ENCODE data around the gene POC1B. TPM values are rescaled to one million over a fixed set of nuclear protein-coding genes. Genes with fewer than 3 reads are reported as not detected.

Gene POC1B
- total RNA-seq, 3 donors from 2014 or later = 20.3 to 24.5 (median 24.1) TPM

DNA sequence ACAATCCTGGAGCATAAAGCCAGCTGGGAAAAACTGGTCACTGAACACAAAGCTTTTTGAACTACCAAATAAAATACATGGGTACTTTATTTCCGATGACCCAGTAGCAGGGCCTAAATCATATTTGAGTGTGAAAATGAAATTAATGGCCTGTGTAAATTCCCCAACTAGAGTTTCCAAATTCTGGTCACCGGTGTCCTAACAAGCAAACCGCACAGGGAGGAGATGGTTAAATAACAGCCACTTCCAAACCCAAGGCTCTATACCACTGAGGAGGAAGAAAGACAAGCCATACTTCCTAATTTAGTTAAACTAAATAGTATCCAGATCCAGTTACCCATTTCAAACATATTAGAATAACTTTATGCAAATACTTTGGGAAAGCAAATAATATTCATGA, 133.5 kb downstream of the POC1B start:
- H3K4me1 ChIP-seq (ENCODE audit: low read depth) = peaks cover 12% of the 10 kb centered on the region
- no peak for ATAC-seq
- no peak overlapping the region for H3K4me3 ChIP-seq
- TF ChIP-seq, protein P1, sequence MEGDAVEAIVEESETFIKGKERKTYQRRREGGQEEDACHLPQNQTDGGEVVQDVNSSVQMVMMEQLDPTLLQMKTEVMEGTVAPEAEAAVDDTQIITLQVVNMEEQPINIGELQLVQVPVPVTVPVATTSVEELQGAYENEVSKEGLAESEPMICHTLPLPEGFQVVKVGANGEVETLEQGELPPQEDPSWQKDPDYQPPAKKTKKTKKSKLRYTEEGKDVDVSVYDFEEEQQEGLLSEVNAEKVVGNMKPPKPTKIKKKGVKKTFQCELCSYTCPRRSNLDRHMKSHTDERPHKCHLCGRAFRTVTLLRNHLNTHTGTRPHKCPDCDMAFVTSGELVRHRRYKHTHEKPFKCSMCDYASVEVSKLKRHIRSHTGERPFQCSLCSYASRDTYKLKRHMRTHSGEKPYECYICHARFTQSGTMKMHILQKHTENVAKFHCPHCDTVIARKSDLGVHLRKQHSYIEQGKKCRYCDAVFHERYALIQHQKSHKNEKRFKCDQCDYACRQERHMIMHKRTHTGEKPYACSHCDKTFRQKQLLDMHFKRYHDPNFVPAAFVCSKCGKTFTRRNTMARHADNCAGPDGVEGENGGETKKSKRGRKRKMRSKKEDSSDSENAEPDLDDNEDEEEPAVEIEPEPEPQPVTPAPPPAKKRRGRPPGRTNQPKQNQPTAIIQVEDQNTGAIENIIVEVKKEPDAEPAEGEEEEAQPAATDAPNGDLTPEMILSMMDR (IDR thresholded peaks at IDR 0.05) = no peak
- intact Hi-C loops (cut with DNase I, micrococcal nuclease) = no loop called here
- H3K36me3 ChIP-seq (ENCODE audit: low read depth) = no peaks in the 10 kb centered on the region
- H3K9me3 ChIP-seq = no peaks in the 10 kb centered on the region
- no peak for DNase-seq

DNA sequence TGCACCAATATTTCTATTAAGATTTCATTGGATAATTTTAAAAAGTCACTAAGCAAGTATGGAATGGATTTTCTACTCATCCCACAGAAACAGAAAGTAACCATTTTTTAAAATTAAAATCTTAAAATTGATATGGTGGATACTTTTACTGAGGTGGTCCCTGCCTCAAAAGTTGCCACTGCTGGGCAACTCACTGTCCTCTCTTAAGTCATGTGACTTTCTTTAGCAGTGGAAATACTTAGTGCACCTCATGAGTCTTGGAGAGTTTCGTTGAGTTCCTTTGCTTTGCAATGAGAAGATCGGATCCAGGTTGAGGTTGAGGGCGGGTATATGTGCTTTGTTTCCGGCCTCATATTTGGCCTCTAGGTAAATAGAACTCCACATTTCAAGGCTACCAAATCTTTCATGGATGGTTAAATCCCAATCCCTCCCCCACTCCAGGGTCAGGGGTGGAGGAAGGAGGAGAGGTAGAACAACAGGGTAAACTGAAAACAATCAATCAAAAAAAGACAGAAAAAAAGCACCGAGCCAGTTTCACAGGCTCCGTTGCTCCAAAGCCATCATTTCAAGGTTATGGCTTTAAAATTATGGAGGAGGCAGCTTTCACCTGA, 134.0 kb downstream of the POC1B start:
- intact Hi-C loops (cut with DNase I, micrococcal nuclease) = no loop called here
- DNase-seq (no peak), ATAC-seq (no peak)
- TF ChIP-seq, protein P1 (IDR thresholded peaks at IDR 0.05) = no peak
- Histone ChIP-seq H3K4me3 (no peak overlapping the region), H3K36me3 (ENCODE audit: low read depth) (no peaks in the 10 kb centered on the region), H3K4me1 (ENCODE audit: low read depth) (peaks cover 12% of the 10 kb centered on the region), H3K9me3 (no peaks in the 10 kb centered on the region)

DNA sequence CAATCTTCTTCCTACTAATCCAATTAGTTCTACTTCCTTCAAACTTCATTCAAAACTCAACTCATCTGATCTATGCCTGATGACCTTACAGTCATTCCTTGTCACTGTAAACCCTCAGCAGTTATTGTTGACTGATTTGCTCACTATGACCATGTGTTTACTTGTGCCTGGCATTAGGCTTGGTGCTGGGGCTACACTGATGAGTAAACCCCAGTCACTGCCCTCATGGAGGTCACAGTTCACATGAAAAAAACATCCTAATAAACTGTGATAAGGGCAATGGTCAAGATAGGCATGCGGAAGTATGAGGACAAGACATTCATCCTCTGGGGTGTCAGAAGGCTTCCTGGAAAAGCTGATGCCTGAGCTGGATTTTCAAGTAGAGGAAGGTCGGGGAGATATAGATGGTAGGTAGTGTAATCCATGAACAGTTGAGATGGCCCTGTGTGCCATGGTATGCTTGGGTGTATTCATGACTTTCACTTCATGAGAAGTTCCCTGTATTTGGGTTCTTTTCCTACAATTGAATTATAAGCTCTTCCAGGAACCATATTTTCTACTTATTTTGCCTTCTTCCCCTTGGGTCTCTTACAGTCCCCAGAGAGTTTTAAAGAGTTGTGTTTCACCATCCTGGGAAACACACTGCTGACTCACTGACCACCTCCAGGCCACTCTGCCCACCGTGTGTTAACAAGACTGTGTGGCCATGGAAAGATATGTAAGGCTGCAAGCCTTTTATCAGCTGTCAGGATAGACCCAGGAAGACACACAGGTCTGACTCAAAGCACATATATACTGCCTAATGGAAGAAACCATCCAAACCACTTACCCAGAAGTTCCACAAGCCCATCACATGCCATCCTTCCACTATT, 134.8 kb downstream of the POC1B start:
- peaks cover 12% of the 10 kb centered on the region for H3K4me1 ChIP-seq (ENCODE audit: low read depth)
- intact Hi-C loops (cut with DNase I, micrococcal nuclease) = no loop called here
- DNase-seq (no peak), ATAC-seq (peak; percentile 73)
- TF ChIP-seq, protein P1 (IDR thresholded peaks at IDR 0.05) = no peak
- H3K9me3 ChIP-seq = no peaks in the 10 kb centered on the region
- H3K36me3 ChIP-seq (ENCODE audit: low read depth) = no peaks in the 10 kb centered on the region
- H3K4me3 ChIP-seq = no peak overlapping the region

DNA sequence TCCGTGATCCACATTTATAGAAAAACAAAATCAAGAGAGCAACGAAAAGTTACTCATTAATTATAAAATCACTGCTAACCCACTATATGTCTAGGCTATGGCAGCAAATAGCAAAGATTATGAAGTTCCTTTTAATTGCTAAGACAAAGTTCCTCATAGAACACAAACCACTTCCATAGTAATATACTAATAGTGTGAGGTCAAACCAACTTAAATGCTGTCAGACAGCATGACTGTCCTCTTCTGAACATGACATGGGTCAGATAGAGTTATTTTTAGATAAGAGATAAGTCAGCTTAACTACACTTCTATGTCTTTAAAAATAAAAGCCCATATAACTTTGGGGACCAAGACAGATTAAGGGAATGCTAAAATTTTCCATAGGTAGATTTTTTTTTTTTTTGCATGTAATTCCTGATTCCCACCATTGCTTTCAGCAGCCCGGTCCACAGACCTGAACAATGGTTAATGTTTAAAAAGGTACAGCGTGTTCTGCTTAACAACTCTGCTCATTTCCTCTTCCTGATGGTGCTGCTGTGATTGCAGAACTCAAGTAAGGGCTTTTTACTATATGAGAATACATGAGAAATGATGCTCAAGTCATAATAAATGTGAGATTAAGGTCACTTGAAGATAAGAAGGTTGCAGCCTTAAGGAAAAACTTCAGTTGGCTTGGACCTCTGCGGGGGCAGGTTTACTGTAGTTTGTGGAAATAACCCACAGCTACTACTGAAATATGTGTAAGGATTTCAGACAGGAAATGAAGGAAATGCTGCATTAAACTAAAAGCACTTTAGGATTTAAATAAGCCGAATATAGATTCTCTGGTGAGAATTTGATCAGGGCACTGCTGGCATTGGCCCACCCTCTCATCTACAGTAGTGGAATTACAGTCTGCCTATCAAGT, 135.8 kb downstream of the POC1B start:
- Histone ChIP-seq H3K4me1 (ENCODE audit: low read depth) (peaks cover 17% of the 10 kb centered on the region), H3K36me3 (ENCODE audit: low read depth) (no peaks in the 10 kb centered on the region), H3K4me3 (no peak overlapping the region), H3K9me3 (no peaks in the 10 kb centered on the region)
- DNase-seq = peak in 1 of 3 donors; percentile 51
- TF ChIP-seq, protein P1 (IDR thresholded peaks at IDR 0.05) = no peak
- intact Hi-C loops (cut with DNase I, micrococcal nuclease) = no loop called here
- ATAC-seq = peak; percentile 84

DNA sequence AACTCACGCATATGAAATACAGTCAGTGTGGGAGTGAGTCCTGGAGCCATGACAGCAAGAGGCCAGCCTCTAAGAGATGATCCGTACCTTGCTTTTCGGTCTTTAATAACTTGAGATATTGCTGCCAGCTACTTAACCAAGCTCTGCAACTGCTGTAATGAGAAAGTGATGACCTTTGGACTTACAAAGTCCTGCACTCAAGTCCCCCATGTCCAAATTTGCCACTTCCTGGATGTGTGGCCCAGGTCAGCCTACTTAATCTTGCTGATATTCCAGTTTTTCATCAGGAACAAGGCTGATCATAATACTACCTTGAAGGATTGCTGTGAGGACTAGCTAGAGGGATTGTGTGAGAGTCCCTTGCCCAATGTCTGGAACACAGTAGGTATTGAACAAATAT, 139.7 kb downstream of the POC1B start:
- TF ChIP-seq, protein P1 (IDR thresholded peaks at IDR 0.05) = no peak
- ATAC-seq (peak; percentile 1), DNase-seq (no peak)
- Histone ChIP-seq H3K4me1 (ENCODE audit: low read depth) (peaks cover 44% of the 10 kb centered on the region), H3K4me3 (no peak overlapping the region), H3K9me3 (no peaks in the 10 kb centered on the region), H3K36me3 (ENCODE audit: low read depth) (no peaks in the 10 kb centered on the region)
- intact Hi-C loops (cut with DNase I, micrococcal nuclease) = no loop called here

All from mucosa of descending colon (tissue), 3 donors.